GM18508 (cell line): Measurements from ENCODE around the gene GTF2H4.
"Not testable (repeated sequence)": the region's sequence is repeated elsewhere in the genome, so short reads cannot be mapped to it uniquely, and the experiment has no call there.

Experiments
- ATAC-seq: cut with Tn5 transposase; IDR thresholded peaks from one replicate; pipeline ENCODE4 v1.9.1; 2021; ENCODE audit warnings: moderate number of reproducible peaks; ENCODE audit not compliant: insufficient read depth, unreplicated experiment

The GTF2H4 gene

GRCh38 chr6:30907758-30908591, at the start of gene GTF2H4:
TSS of gene GTF2H4 (plus strand) at chr6:30908207.
- no peak for ATAC-seq

GRCh38 chr6:30859726-30860125, 48.3 kb upstream of the GTF2H4 start:
- ATAC-seq: not testable (repeated sequence)

GRCh38 chr6:30861257-30862048, 46.6 kb upstream of the GTF2H4 start:
- no peak for ATAC-seq

DNA sequence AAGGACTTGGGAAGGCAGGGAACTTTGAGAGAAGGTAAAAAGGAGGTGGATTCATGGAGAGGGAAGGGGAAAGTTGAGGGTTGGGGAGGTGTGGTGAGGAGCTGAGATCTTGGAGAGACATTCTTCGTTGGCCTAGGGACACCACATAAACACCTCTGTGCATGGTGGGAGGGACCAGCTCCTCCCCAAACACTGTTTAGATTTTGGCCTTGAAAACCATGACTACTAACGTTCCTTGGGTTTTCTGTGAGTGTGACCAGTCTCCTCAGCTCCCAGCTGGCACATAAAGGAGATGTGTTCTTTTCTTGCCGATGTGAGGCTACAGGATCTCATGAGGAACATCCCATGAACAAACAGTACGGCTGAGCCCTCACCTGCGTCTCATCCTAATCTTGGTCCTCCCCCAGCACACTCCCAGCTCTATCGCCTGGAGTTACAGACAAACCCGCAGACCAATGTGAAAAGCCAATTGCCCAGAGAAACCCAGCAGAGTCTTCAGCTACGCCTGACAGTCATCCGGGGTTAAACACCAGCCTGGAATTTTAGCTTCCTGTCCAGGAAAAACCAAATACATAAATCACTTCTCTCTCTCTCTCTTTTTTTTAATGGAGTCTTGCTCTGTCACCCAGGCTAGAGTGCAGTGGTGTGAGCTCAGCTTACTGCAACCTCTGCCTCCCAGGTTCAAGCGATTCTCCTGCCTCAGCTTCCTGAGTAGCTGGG, 45.7 kb upstream of the GTF2H4 start:
- ATAC-seq: no peak

DNA sequence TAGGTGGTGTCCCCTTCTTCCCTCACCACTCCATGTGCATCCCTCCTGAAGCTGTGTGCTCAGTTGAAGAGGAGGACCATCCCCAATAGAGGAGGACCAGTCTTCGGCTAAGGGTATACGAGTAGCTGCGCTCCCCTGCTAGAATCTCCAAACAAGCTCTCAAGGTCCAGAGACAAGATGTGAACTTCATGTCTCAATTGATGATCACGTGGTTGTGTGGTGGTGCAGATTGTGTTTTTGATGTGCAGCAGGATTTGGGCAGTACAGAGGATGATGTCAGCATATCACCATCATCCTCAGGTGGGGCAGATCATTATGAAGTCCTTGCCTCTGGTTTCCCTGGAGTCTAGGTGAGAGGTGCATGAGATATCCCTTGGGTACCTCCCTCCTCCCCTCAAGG, 43.7 kb upstream of the GTF2H4 start:
- no peak for ATAC-seq

DNA sequence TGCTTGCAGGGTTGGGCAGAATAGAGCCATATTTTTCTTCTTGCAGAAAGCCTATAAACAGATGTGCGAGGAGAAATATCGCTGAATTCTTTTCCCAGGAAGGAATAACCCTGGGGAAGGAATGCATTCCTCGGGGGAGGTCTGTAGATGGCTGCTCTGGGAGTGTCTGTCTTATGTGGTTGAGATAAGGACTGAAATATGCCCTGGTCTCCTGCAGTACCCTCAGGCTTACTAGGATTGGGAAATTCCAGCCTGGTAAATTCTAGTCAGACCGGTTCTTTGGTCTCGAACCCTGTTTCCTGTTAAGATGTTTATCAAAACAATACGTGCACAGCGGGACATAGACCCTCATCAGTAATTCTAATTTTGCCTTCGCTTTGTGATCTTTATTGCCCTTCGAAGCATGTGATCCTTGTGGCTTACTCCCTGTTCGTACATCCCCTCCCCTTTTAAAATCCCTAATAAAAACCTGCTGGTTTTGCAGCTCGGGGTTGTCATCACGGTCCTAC, 38.7 kb upstream of the GTF2H4 start:
- not testable (repeated sequence) for ATAC-seq

DNA sequence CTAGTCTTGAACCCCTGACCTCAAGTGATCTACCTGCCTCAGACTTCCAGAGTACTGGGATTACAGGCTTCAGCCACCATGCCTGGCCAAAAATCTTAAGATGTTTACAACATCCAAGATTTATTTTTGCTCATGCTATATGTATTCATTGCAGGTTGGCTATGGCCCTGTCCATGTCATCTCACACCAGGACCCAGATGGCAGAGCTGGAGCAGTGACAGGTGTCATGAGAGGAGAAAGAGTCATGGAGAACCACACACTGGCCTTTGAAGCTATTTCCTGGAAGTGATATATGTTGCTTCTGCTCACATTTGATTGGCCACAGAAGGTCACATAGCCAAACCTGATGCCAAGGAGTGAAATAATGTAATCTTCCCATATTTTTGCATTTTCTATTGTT, 37.5 kb upstream of the GTF2H4 start:
- no peak for ATAC-seq

DNA sequence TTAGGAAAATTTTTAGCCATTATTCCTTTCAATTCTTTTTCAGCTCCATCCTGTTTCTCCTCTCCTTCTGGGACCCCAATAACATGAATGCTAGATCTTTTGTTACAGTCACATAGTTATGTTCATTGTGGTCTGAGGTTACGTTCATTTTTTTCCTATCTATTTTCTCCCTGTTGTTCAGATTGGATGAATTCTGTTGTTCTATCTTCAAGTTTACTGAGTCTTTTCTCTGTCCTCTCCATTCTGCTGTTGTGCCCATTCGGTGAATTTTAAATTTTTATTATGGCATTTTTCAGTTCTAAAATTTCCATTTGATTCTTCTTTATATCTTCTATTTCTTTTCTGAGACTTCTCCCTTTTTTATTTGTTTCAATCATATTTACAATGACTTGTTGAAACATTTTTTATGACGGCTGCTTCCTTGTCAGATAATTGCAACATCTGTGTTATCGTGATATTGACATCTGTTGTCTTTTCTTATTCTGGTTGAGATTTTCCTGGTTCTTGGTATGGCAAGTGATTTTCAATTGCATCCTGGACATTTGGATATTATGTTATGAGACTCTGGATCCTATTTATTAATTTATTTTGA, 36.3 kb upstream of the GTF2H4 start:
- ATAC-seq: no peak

DNA sequence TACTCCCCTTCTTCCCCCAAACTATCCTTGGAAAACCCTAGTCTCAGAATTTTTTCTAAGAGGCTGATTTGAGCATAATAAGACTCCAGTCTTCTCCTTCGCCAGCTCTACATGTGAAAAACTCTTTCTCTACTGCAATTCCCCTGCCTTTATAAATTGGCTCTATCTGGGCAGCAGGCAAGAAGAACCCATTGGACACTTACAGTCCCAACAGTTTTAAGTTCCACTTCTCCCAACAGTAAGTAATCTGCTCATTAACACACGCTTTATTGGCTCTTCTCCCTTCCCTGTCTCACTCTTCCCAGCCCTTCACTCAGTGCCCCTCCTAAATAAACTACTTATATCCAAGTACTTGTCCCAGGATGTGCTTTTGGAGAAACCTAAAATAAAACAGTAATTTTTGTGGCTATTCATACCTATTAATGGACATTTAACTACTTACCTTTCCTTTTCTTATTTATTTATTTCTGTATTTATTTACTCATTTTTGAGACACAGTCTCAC, 34.8 kb upstream of the GTF2H4 start:
- ATAC-seq: no peak

DNA sequence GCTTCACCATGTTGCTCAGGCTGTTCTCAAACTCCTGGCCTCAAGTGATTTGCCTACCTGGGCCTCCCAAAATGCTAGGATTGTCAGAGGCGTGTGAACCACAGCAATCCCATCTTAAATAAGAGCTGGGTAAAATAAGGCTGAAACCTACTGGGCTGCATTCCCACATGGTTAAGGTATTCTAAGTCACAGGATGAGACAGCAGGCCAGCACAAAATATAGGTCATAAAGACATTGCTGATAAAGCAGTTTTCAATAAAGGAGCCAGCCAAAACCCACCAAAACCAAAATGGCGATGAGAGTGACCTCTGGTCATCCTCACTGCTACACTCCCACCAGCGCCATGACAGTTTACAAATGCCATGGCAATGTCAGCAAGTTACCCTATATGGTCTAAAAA, 34.2 kb upstream of the GTF2H4 start:
- not testable (repeated sequence) for ATAC-seq

GRCh38 chr6:30875244-30876038, 32.6 kb upstream of the GTF2H4 start:
- no peak for ATAC-seq

DNA sequence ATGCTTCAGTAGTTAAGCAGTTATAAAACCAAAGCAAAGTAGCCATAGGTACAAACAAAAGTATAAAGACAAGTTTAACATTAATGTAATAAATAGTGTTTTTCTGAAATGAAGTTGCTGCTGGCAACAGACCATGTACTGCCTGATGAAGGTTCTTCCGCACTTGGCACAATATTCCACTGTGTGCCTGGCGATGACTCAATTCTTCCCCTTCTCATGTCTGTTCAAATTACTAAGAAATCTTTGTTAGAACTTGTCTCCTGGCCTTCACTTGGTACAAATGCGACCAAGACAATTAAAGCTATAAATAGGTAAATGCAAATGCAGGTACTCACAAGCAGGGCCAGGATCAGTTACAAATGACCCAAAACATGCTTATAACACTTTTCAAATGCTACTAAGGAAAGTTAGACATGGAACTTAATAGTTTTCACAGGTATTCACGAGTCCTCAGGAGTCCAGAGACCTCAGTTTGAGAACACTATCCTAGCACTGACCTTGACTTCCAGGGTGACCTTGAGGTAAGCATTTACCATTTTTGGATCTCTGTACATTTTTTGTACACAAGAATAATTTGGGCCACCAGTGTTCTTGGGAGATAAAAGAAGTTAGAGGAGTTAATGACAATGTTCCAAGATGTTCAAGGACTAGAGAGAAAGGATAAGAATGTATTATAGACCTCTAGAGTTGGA, 31.8 kb upstream of the GTF2H4 start:
- ATAC-seq: no peak

DNA sequence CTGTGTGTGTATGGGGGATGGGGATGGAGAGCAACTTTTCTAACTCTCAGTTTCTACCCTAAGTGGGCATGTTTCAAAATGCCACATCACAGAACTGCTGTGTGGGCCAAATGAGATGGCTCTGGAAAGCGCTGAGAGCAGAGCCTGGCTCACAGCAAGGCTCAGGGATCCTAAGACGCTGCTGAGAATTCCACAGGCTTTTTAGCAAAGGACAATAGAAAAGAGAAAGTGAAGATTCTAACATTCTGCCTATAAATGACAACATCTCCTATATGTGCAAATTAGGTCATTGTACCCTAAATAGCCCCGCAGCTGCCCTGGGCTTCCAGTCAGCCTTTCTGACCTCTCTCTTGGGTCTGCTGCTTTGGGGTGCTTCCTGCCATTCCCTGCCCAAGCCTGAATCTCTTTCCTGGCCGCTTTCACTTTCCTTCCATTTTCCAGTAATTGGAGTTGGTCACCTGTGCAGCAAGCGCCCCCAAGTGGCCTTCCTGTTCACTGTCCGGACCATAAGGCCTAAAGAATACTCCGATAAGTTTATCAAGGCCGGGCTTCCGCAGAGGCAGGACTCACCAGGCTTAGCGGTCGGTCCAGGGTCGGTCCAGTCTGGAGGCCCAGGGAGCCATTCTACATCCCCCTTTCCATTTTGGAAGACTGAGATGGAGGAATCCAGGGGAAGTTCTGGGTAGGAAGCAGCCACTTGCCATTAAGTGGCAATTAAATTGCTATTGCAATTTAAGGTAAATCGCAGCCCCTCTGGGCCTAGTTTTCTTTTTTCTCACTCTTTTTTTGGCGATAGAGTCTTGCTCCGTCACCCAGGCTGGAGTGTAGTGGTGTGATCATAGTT, 30.4 kb upstream of the GTF2H4 start:
- no peak for ATAC-seq

GRCh38 chr6:30879684-30880427, 28.2 kb upstream of the GTF2H4 start:
- ATAC-seq: no peak

- ATAC-seq: no peak
Measured at GRCh38 chr6:30880698-30881252, 27.2 kb upstream of the GTF2H4 start.

DNA sequence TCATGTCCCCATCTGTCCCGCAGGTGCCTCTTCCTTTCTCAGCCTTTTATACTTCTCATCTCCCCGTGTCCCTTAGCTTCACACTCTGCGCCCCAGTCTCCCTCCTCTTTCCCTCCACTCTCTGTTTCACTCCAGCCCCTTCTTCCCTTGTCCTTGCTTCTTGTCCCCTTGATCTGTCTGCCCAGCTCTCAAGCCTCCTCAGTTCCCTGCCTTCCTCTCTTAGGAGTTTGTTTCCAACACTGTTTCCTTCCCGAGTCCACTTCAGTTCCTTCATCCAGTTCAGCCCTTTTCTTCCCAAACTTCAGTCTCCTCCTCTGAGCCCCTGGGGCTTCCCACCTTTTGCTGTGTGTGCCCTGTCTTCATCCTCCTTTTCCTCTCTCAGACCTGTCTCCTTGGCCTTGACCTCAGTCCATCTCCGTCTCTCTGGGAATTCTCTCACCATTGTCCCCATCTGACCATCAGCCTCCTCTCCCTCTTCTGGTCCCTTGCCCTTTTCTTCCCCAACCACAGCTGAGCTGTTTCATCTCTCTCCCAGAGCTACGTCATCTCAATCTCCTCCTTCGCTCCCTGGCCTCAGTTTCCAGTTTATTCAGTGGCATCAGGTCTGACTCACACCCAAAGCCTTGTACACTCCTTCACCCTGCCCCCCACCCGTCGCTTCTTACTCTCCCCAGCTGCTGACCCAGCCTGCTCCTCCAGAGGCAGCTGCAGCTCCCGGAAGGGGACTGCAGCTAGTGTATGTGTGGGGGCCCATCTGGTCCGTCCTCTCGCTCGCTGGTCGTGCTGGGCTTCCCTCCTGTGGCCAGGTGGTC, 26.4 kb upstream of the GTF2H4 start:
- no peak for ATAC-seq
